ENCODE results near the gene ATP5F1E.

GRCh38 chr20:59000326-59000725, 31.8 kb downstream of the ATP5F1E start:
- no peak for TF ChIP-seq CTCF (IDR thresholded peaks at IDR 0.05; ENCODE audit: extremely low read depth in 1 of 2, insufficient read depth in 1 of 2, low read depth in 1 of 2, low read length in 2 of 2)
- no peak for TF ChIP-seq MYC (IDR thresholded peaks at IDR 0.05; ENCODE audit: low read depth, low read length)
- TF ChIP-seq POLR2AphosphoS5 (IDR thresholded peaks at IDR 0.05; ENCODE audit: insufficient read depth, low read depth, low read length) = no peak
- no peak for TF ChIP-seq POLR2A (IDR thresholded peaks at IDR 0.05; ENCODE audit: low read depth, low read length)
- TF ChIP-seq EZH2 (IDR thresholded peaks at IDR 0.05; ENCODE audit: borderline replicate concordance, low read depth, low read length, severe bottlenecking) = no peak
- TF ChIP-seq GATA2 (IDR thresholded peaks at IDR 0.05; ENCODE audit: insufficient read depth, insufficient read length, low read depth, low read length) = no peak
- TF ChIP-seq JUN (IDR thresholded peaks at IDR 0.05; ENCODE audit: borderline replicate concordance, insufficient read depth, insufficient read length, low read depth) = no peak

All from endothelial cell of umbilical vein (primary cell).